ENCODE data around the gene USP31.
A peak's percentile ranks its signal among the peaks of the same experiment; 100 is the strongest.

USP31 gene

DNA sequence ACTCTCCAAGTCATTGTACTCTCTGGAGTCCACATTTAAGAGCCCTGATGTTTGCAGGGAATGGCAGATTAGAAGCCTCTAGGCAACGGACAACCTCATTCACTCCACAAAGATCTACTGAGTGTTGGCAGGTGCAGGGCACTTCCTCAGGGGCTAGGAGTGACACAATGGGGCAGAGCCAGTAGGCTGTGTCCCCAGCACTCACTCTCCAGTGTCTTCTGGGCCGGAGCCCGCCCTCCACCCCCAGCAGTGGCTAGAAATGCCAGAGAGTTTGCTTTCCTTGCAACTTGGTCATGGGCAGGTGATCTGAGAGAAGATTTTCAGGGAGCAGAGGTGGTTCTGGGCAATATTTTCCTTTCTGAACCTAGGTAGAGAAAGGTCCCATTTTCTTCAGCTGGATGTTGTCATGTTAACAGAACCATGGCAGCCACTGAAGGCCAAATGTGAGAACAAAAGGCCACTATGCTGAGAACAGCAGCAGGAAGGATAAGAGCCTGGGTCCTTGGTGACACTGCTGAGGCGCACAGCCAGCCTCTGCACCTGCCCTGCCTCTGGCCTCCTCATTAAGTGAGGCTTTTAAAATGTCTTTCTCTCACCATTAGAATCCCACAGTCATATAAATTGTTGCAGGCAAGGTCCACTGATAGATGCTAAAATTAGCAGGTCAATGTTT, 96.2 kb downstream of the USP31 start:
- DNase-seq = no peak

DNA sequence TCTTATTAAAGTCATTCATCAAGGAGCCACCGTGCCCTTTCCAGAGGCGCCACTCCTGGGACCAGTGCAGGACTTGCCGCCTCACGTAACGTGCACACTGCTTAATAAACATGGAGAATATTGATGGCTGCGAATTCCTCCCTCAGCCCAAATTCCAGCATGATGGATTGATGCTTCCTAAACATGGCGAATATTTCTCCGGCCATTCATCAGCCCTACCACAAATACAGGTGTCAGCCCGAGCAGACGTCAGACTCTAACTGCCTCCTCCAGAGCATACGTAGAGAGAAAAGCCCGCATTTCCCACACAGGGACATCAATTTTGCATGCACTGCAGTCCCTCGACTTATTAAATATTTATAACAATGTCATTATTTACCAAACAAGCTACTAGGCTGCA, 97.0 kb downstream of the USP31 start:
- no peak for DNase-seq

DNA sequence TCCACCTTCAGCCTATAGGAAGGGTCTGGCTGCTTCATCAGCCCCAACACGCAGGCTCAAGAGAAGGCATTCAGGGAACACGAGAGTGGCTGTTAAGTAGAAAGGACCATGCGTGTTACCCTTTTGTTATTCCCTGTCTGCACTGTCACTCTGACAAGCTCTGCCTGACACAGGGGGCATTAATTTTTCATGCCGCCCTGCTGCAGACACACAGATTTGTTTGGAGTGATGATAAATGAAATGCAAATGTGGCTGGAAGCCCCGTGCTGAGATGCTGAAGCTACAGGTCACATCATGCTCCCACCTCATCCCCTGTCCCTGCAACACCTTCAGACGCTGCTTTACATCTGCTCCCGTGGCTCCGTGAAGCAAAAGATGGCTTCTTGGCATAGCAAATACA, 97.7 kb downstream of the USP31 start:
- no peak for DNase-seq

DNA sequence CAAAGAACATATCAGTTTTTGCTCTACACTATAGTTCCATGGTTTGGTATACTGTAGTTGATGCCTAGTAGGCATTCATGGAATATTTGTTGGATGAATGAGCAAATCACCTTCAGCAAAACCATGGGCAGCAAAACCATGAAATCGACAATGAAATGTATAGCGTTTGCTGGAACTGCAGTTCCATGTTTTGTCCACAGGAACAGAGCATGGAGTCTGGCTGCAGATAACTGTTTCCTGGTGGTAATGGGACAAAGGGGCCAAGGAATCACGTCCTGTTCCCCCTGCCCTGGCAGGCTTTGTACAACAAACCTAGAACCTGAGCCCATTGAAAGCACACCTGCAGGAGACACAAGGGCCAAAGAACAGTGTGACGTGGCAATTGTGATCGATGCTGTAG, 101.1 kb downstream of the USP31 start:
- no peak for DNase-seq

DNA sequence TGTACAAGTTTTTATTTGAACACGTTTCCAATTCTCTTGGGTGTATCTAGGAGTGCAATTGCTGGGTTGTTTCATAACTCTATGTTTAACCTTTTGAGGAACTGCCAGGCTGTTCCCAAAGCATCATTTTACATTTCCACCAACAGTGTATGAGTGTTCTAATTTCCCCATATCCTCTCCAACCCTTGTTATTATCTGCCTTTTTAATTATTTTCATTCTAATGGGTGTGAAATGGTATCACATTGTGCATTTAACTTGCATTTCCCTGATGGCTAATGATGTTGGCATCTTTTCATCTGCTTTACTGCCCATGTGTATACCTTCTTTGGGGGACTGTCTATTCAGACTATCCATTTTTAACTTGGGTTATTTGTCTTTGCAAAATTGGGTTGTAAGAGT, 104.2 kb downstream of the USP31 start:
- no peak for DNase-seq

DNA sequence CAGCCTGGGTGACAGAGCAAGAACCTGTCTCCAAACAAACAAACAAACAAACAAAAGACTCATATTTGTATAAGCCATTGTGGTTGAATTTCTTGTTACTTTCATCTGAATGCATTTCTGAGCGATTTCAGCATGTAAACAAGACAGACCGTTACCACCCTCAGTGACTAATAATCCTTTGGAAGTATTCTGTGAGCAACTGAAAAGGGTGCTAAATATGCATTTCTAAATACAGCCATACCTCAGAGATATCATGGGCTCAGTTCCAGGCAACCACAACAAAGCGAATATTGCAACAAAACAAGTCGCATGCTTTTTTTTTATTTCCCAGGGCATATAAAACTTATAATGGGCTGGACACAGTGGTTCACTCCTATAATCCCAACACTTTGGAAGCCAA, 109.0 kb downstream of the USP31 start:
- DNase-seq = no peak

DNA sequence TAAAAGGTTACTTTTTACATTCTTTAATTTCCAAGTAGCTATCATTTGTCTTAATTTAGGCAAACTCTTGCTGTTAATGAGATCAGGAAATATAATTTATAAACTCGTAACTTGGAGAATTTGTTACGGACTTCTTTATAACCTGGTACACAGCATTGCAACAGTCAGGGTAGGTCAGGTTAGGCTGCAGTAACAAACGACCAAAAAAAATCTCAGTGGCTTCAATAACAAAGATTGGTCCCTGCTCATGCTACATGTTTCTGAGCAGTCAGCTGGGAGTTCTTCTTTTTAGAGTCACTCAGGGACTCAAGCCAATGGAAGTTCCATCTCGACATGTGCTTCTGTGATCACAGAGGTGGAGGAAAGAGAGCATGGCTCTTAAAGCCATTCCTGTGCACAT, 110.1 kb downstream of the USP31 start:
- DNase-seq = no peak

DNA sequence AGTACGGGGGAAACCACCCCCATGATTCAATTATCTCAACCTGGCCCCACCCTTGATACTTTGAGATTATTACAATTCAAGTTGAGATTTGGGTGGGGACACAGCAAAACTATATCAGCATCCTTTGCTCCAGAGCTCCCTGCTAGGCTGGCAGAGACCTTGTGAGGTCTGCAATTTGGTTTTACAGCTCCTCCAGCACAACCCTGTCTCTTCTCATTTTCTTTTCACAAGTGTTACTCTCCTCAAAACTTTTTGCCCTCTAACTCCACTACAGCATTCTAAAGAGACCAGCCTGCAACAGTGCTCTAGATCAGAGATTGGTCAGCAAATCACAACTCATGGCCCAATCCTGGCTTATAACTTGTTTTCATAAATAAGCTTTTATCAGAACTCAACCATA, 114.0 kb downstream of the USP31 start:
- no peak for DNase-seq

DNA sequence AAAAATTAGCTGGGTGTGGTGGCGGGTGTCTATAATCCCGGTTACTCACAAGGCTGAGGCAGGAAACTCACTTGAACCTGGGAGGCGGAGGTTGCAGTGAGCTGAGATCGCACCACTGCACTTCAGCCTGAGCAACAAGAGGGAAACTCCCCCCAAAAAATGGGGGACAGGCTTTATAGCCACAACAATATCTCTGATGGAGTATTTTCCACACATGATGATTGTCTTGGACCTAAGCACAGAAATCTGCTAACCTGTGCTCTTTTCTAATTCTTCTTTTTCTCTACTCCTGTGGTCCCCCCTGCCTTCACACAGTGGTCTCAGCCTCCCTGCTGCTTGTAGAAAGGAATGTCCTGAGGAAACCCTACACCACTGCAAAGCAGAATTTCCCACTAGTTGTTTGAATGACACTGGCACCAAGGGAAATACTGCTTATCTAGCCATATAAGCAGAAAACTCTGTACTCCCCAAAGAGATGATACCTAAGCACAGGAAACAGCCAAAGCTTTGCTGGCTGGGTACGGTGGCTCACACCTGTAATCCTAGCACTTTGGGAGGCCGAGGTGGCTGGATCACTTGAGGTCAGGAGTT, 117.6 kb downstream of the USP31 start:
- DNase-seq = no peak

DNA sequence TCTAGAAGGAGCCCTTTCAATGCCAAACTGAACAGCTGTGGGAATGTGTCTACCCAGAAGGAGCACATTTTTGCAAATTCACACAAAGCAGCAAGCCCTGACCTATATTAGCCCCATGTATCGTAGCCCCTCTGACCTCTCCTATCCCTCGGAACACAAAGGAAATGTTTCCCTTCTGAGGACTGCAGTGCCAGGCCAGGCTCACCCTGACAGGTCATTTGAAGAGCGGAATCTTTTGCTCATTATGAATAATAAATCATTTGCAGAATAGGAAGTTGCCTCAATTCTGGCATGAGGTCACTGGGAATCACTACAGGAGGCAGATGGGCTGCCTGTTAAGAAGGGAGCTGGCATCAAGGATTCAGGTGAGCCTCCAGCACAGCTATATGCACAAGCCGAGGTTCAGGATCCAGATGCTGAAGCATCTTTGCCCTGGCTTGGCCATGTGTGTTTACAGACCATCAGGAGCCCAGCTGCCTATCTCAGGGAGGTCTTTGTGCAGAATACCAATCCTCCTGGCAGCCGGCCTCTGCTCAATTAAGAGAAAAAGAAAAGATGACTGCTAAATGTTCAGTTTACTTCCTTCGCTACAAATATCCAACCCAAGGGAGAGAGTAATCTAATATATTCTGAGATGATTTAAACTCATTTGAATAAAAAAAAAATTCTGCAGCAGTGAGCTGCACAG, 119.4 kb downstream of the USP31 start:
- DNase-seq = no peak

DNA sequence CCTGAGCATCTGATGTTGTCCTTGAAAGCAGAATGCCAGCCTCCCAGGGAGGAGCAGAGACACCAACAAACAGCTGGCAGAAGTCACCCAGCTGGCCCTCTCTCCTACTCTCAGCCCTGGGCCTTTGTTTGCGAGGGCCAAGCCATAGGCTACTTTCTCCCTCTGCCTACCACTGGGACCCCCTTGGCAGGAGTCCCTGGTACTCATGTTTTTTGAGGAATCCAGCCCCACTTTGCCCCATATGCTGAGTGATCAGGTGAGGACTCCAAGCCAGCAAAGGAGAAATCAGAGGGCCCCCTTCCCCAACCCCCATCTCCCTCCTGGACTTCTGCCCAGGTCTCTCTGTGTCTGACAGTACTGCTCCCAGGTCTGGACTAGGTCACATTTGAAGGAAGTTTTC, 121.9 kb downstream of the USP31 start:
- DNase-seq = no peak

DNA sequence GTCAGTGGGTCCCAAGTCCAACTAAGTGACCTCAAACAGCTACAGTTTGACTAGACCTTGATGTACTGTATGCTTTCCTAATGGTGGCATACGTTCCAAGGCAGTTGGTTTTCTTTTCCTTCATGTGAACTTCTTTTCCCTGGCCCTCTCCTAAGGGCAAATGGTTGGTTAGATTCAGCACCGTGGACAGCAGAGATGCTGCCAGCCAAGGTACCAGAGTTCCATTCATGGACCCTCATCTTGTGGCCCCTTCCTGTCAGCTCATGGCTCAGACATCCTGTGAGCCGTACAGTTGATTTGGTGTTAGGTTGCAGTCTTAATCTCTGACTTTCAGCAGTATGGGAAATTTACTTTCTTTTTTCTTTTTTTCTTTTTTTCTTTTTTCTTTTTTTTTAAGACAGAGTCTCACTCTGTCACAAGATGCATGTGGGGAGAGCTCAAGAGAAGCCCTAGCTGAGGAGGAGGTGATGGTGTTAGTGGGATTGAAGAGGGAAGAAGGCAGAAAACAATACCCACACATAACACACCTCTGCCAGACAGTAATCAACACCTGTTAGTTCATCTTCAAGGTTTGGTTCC, 122.4 kb downstream of the USP31 start:
- DNase-seq = no peak

DNA sequence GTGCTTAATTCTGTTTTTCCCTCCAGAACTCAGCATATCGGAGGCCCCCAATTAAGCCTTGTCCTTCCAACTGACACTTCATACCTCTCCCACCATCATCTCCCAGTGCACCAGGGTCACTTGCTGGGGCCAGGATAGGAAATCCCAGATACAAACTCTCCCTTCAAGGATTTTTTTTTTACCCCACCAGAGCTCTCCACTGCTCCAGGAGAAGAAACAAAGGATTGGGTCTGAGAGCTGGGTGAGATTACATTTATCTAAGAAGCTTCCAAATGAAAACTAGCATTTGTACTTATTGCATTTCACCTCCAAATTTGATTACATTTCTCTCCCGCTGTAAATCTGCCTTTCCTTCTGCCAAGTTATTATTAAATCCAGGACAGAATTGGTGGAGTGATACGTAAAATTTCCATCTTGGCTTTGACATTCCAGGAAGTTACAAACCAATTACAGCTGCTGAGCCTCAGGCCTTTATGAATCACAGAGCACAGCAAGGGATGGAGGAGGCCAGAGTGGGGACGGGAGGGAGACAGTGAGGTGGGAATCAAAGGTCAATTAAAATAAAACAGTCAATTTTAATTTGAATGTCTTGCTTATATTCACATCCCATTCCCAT, 123.5 kb downstream of the USP31 start:
- no peak for DNase-seq

DNA sequence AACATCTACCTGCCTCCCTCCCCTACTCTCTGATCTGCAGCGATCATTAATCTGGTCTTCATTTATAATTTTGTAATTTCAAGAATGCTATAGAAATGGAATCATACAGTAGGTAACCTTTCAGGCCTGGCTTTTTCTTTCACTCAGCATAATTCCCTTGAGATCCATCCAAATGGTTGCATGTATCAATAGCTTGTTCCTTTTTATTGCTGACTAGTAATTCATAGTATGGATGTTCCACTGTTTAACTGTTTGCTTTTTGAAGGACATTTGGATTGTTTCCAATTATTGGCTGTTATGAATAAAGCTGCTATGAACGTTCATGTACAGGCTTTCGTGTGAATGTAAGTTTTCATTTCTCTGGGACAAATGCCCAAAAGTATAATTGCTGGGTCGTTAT, 125.2 kb downstream of the USP31 start:
- DNase-seq = no peak

DNA sequence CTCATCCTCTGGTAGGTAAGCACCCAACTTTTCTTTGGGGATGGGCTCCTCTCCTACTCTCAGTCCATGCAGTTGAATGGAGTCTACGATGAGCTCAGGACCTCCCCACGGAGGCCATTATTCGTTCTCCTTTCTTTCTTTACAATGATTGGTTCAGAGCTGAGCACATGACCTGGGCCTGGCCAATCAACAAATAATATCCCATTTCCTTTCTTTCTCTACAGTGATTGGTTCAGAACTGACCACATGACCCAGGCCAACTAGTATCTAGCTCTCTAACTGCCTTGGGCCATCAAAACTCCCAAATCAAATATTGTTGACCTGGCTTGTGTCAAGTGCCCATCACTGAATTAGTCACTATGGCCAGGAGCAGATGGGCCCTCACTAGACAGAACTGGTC, 129.2 kb downstream of the USP31 start:
- DNase-seq = peak in 1 of 2 experiments; percentile 4

DNA sequence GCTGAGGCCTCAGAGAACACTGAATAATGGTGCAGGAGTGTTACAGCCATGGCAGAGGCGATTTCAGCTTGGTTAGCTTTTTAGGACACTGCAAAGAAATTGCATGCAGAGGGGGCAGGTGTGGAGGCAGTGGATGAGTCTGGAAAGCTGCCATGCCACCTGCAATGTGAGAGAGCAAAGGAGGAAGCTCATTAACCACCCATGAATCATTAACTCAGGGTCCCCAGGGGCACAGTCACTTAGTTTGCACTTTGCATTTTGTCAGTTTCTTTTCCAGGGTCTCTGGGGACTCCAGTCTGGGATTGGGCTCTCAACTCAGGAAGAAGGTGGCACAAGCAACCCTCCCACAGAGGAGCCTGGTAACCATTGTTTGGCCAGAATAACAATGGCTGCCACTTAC, 132.9 kb downstream of the USP31 start:
- DNase-seq = no peak

DNA sequence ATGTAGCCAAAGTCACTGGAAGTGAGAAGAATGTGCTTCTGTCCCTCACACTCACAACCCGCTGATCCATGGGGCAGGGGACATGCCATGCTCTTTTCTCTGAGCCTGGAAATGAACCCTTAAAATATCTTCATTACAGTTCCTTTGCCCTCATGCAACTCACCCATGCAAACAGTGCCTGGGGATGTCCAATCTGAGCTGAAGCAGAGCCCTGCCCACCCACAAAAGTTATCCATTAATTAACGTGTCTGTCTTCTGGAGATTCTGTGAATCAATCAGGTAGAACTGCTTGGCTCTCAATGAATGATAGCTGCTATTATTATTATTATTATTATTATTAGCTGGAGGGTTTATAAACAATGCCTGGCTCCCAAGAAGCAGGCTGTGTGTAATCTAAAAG, 133.7 kb downstream of the USP31 start:
- no peak for DNase-seq

DNA sequence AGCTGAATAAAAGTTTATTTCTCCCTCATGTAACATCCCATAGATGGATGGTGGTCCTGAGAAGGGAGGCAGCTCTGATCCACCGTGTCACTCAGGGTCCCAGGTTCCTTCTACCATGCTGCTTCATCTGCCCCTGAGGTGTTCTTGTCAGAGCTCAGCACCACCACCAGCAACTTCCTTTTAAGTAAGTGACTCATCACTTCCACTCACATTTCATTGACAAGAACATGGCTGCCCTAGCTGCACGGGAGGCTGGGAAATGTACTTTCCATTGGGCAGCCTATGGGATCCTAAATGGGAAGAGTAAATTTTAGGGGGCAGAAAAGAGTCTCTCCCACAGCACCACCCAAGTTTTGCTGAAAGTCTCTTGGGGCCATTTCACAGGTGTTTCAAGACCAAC, 134.7 kb downstream of the USP31 start:
- DNase-seq = no peak

Data from NCI-H446 (cell line).